AG10803 (cell line): ENCODE data around the gene CCSER1.
"Not testable (repeated sequence)": the region's sequence is repeated elsewhere in the genome, so short reads cannot be mapped to it uniquely, and the experiment has no call there.

Experiments
- DNase-seq: peaks from one replicate; pipeline ENCODE4 v3.0.0; 2010; ENCODE audit warnings: low read depth
- H3K4me3 ChIP-seq: 2 replicates; pipeline ENCODE4 v1.5.1; 2011; ENCODE audit warnings: mild to moderate bottlenecking, low read length, control low read depth
- CTCF ChIP-seq: conservative IDR thresholded peaks from 2 replicates; pipeline ENCODE4 v1.5.1; 2011; ENCODE audit warnings: mild to moderate bottlenecking, low read length, control low read depth, inconsistent platforms

CCSER1 gene

GRCh38 chr4:90357117-90357710, 230.0 kb downstream of the CCSER1 start:
- peak; percentile 38 for DNase-seq
- TF ChIP-seq CTCF = peak; percentile 35
- H3K4me3 ChIP-seq = no peak overlapping the region

- DNase-seq = no peak
- no peak for TF ChIP-seq CTCF
- no peak overlapping the region for H3K4me3 ChIP-seq
These were observed 247.9 kb downstream of the CCSER1 start for GRCh38 chr4:90375081-90375480.

DNA sequence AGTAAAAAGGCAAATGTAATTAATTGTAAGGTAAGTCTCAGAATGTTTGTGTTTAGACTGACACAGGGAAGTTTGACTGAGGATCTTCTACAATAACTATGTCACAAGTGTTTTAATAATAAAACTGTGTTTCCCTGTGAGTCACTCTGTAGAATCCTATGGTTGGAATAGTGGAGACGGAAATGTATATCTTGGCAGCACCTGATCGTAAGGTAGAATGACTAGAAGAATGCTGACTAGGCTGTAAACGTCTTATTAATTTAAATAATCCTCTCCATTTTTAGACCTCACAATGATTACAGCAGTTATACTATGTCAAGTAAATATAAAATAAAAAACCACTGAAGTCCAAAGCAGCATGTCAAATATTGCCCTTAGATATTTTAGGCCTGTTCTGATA, 266.0 kb downstream of the CCSER1 start:
- no peak overlapping the region for H3K4me3 ChIP-seq
- no peak for TF ChIP-seq CTCF
- no peak for DNase-seq

GRCh38 chr4:90403781-90404180, 276.6 kb downstream of the CCSER1 start:
- no peak for DNase-seq
- no peak for TF ChIP-seq CTCF
- H3K4me3 ChIP-seq = no peak overlapping the region

GRCh38 chr4:90407897-90408296, 280.7 kb downstream of the CCSER1 start:
- H3K4me3 ChIP-seq = not testable (repeated sequence)

GRCh38 chr4:90412786-90413185, 285.6 kb downstream of the CCSER1 start:
- H3K4me3 ChIP-seq, DNase-seq: not testable (repeated sequence)

More at GRCh38 chr4:90407897-90408296, 280.7 kb downstream of the CCSER1 start:
- not testable (repeated sequence) for DNase-seq

DNA sequence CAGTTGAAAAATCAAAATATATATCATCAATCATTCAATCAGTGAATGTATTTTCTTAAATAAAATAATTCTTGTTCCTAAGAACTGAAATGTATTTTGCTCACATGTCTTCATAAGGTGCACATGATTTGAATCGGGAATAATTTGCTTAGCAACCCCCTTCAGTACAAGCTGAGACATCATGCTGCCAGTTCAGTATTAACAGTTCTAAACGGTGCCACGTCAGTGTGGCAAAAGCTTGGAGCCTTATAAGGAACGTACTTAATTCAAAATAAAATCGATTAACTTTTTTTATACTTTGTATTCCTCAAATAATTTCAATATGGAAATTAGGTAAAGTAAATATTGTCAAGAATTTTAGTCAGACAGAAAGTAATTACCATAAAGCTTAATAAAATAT, 287.9 kb downstream of the CCSER1 start:
- no peak overlapping the region for H3K4me3 ChIP-seq
- no peak for DNase-seq
- TF ChIP-seq CTCF = no peak

- peak; percentile 44 for TF ChIP-seq CTCF
- H3K4me3 ChIP-seq = no peak overlapping the region
- DNase-seq = peak; percentile 6
These were observed 292.0 kb downstream of the CCSER1 start for GRCh38 chr4:90419124-90419711.
